Activated T-cell treated with anti-CD3 and anti-CD28 coated beads, Interleukin-2, amount 50 U/mL, for 48 hours (primary cell): ENCODE measurements around the gene CCNT1.
"Not testable (repeated sequence)": the region's sequence is repeated elsewhere in the genome, so short reads cannot be mapped to it uniquely, and the experiment has no call there.

ENCODE experiments used
- DNase-seq, 2 experiments: peaks; one replicate each; pipeline ENCODE4 v3.0.0-alpha.2; 2020

CCNT1 gene

DNA sequence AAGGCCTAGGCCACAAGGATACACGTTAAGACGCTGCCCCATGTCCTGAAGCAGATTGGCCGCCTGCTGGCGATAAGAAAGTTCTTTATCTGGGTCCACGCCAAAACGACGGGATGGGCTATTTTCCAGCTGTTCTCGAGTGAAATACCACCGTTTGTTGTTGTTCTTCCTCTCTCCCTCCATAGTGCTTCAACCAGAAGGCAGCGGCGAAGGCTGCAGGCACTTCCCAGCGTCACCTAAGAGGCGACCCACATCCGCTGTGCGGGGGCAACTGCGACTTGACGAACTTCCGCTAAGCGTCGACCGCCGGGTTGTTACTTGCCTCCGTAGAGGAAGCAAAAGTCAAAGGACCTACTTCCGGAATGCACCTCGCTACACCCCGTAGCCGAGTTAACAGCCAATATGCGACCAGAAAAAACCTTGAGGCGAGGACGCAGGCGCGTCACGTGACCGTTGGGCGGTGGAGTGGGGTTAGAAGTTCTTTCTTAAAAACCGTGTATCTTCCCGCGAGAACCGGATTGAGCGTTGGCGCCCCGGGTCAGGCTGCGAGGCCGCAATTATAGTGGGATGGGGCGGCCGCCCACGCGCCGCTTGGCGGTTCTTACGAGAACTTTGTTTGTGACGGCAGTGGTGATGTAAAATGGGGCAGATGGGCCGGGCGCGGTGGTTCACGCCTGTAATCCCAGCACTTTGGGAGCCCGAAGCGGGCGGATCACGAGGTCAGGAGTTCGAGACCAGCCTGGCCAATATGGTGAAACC, at the start of gene CCNT1:
TSS of gene CCNT1 (minus strand) at position 215 of the 759 bp plus-strand sequence. CDS start at position 183, 32 bp downstream.
- DNase-seq = peak; percentile 99

DNA sequence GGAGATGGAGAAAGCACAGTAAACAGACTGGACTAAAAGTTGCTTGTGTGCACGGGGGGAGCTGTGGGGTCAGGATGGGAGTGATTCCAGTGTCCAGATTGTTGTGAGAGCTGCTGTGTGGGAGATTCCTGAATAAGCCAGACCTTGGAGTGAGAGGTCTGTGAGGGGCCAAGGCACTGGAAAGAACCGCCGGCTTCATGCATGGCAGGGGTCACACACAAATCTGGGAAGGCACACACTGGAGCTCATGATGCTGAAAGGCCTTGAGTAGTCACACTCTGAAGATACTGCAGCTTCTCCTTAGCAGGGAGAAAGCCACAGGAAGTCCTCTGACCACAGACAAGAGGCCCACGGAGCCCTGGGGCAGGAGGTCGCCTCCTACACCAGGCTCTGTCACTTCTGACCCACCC, 49.3 kb upstream of the CCNT1 start:
- DNase-seq = peak; percentile 32 to 51

DNA sequence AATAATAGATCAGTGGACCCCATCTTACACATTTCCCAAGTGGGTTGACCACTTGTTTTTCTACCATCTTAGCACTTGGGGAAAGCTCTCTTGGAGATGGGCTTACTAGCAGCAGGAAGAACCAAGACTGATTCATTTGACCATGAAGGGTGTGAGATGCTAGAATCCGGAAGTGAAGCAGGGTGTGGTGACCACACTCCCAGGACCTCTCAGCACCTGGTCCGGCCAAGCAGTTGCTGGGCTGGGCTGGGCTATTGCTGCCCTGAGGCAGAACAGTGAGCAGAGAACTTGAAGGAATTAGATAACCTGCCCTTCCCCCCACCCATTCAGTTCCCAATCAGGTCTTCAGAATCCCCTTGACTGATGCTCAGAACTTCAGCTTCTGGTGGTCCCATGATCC, 48.0 kb upstream of the CCNT1 start:
- DNase-seq = no peak

DNA sequence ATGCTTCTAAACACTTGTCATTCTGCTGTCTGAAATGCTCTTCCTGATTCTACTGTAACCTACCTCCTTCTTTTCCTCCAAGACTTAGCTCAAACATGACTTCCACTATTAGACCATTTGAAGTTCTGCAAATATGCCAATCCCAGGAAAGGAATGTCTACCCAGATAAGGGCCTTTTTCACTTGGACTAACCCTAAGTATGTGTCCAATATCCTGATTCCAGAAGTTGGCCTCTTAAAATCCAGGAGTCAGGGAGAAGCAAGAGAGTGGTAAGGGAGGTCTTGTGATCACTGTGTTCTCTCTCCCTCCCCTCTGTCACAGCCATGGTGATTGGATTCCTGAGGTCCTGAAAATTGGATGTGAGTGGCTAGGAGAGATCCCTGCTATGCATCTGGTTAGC, 42.2 kb upstream of the CCNT1 start:
- no peak for DNase-seq

DNA sequence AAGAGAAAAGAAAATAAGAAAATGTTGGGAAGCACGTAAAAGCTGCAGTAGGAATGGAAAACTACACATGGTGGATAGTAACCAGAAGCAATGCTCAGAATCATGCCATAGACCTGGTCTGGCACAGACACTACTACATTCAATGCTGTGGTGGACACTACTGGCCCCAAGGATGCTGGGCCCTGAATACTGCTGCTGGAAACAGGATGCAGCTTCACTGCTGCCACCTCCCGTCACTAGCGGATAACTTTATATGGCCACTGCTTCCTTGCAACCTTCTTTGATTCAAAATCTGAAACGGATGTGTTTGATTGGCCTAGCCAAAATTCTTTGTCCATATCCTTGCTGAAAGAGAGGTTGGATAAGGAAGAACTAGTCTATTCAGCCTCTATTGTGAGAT, 41.7 kb upstream of the CCNT1 start:
- no peak for DNase-seq

DNA sequence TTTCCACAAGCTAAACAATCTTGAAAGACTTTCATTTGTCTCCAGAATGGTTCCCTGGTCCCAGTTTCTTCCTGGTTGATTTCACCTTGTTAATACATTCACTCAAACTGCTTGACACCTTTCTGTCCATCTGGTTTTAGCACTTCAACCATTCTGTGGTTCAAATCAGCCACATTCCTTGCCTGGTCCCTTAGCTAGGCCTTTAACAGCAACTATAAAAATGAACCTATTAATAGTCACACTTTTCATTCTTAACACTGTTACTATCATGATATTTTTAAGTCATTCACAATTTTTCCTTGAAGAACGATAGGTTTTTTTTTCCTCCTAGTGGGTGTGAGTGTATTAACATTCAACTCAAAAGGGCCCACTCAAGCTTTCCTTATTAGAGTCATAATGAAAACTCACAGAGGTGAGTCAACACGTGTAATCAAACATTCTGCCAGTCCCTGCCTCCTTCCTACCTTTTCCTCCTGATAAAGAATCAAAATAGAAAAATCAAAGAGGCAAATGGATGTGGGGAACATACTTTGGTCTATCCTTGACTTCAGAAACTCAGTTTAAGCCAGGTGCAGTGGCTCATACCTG, 34.4 kb upstream of the CCNT1 start:
- DNase-seq = no peak

DNA sequence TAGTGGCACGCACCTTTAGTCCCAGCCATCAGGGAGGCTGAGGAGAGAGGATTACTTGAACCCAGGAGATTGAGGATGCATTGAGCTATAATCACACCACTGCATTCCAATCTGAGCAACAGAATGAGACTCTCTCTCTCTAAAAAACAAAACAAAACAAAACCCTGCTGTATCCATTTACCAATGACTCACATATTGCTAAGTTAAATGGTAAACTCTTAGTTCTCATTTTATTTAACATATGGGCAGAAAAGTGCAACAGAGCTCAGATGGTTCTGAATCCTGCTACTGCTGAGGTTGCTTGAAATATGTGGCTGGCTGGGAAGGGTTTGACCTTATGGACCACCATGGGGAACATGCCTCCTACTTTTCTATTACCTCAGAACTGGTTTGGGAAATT, 33.7 kb upstream of the CCNT1 start:
- no peak for DNase-seq

DNA sequence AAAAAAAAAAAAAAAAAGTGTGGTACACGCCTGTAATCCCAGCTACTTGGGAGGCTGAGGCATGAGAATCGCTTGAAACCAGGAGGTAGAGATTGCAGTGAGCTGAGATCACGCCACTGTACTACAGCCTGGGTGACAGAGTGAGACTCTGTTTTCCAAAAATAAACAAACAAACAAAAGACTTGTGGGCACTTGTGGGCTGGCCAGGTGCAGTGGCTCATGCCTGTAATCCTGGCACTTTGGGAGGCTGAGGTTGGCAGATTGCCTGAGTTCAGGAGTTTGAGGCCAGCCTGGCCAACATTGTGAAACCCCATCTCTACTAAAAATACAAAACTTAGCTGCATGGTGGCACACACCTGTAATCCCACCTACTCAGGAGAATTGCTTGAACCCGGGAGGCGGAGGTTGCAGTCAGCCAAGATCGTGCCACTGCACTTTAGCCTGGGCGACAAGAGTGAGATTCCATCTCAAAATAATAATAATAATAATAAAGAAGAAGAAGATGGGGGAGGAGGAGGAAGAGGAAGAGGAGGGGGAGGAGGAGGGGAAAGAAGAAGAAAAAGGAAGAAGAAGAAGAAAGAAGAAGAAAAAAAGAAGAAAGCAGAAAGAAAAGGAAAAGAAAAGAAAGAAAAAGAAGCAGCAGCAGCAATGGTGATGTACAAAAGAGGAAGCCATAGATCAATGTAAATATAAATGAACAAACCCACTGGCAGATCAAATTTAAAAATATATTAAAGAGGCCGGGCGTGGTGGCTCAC, 27.9 kb upstream of the CCNT1 start:
- no peak for DNase-seq

DNA sequence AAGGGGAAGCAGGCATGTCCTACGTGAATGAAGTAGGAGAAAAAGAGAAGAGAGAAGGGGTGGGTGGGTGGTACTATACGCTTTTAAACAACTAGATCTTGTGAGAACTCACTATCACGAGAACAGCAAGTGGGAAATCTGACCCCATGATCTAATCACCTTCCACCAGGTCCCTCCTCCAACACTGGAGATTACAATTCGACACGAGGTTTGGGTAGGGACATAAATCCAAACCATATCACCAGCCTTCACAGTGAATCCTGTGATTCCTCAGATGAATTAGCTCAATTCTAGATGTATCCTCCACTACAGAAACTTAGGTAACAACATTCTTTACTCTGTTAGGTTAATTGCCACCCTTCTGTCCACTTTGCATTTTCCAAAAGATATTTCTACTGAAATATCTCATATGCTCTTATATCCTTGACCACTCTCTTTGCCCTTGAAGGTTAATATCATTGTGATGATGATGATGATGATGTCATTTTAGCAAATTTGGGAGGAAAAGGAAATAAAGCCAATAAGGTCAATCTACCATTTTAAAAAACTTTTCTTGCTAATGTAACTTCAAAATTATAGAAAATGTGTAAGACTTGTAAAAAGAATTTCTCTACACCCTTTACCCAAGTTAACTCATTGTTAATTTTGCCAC, 23.2 kb upstream of the CCNT1 start:
- DNase-seq = no peak

DNA sequence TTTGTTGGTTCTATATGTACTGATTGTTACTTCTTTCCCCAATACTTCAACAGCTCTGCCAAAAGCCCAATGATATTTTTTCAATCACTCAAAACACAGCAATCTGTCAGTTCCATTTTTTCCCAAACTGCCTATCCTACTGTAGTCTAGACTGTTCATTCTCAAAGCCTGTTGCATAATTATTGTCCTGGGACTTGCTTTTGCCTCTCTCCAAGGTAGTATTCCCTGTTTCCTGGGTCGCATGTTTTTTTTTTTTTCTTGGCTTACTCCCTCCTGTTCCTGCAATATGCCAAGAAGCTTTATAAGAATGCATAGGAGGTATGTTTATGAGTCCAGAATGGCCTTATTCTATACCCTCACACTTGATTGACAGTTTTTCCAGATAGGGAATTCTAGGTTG, 19.9 kb upstream of the CCNT1 start:
- DNase-seq = no peak

DNA sequence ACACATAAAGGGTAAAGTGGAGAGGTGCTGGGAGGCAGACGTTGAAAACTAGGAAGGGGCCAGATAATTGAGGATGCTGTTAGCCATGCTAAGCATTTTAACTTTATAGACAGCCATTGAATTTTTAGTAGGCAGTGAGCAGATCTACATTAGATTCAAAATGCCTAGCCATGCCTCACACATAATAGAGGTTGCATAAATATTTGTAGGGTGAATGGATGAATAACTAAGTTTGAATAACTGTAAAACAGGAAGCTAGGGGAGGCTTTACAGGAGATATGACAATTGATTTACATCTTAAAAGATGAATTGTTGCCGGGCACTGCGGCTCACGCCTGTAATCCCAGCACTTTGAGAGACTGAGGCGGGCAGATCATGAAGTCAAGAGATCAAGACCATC, 12.3 kb upstream of the CCNT1 start:
- DNase-seq = no peak

DNA sequence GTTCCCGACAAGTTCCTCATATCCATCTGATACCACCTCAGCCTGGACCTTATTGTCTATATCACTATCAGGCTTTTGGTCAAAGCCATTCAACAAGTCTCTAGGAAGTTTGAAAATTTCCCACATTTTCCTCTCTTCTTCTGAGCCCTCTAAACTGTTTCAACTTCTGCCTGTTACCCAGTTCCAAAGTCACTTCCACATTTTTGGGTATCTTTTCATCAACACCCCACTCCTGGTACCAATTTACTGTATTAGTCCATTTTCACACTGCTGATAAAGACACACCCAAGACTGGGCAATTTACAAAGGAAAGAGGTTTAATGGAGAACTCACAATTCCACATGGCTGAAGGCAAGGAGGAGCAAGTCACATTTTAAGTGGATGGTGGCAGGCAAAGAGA, 4.2 kb upstream of the CCNT1 start:
- not testable (repeated sequence) for DNase-seq

DNA sequence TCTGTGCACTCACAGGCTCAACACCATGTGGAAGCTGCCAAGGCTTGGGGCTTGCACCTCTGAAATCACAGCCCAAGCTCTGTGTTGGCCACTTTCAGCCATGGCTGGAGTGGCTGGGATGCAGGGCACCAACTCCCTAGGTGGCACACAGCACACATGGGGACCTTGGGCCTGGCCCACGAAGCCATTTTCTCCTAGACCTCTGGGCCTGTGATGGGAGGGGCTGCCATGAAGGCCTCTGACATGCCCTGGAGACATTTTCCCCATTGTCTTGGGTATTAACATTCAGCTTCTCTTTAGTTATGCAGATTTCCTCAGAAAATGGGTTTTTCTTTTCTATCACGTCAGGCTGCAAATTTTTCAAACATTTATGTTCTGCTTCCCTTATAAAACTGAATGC, 3.7 kb upstream of the CCNT1 start:
- not testable (repeated sequence) for DNase-seq

DNA sequence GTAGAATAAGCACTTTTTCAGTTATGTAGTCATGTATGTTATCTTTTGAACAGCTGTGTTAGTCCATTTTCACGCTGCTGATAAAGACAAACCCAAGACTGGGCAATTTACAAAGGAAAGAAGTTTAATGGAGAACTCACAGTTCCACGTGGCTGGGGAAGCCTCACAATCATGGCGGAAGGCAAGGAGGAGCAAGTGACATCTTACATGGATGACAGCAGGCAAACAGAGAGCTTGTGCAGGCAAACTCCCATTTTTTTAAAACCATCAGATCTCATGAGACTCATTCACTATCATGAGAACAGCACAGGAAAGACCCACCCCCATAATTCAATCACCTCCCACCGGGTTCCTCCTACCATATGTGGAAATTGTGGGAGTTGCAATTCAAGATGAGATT, 2.5 kb upstream of the CCNT1 start:
- not testable (repeated sequence) for DNase-seq

DNA sequence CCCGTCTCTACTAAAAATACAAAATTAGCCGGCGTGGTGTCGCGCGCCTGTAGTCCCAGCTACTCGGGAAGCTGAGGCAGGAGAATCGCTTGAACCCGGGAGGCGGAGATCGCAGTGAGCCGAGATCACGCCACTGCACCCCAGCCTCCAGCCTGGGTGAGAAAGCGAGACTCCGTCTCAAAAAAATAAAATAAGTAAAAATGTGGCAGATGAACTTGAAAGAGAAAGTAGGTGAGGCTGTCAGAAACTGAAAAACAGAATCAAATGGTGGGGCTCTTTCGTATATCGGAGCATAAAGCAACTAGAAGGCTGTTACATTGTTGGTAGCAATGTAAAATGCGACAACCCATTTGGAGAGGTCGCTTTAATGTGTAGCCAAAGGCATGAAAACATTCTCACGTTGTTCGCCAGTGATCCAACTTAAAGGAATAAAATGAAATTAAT, 767 bp upstream of the CCNT1 start:
- DNase-seq = no peak

DNA sequence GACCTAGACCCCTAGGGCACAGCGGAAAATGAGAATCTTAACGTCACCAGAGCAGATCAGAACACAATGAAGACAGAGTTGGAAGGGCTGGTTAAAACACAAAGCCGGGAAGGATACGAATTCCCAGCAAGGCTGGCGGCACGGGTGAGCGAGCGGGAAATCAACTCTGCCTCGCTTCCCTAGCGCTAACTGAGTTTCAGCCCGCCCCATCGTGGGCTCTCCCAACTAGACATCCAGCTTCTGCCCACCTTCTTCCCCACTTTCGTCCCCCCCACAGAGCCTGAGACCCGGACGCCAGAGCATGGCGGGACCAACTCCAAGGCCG, 377 bp downstream of the CCNT1 start:
- no peak for DNase-seq

DNA sequence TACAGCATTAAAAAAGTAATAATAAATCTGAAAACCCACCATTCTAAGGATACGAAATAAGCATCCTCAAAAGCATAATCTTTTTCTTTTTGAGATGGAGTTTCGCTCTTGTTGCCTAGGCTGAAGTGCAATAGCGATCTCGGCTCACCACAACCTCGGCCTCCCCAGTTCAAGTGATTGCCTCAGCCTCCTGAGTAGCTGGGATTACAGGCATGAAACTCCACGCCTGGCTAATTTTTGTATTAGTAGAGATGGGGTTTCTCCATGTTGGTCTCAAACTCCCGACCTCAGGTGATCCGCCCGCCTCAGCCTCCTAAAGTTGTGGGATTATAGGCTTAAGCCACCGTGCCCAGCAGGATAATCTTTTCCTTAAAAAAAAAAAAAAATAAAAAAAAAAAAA, 4.3 kb downstream of the CCNT1 start:
- DNase-seq = no peak

DNA sequence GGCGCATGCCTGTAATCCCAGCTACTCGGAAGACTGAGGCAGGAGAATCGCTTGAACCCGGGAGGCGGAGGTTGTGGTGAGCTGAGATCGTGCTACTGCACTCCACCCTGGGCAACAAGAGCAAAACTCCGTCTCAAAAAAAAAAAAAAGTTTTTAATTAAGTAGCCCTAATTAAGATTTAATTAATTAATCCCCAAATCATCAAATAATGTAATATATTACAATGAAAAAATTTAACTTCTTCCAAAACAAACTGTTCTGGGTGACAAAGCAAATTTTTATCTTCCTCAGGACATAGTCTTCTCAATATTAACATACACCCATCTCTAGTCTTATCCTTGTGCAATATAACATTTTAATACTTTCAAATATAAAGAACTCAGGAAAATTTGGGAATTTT, 17.7 kb downstream of the CCNT1 start:
- not testable (repeated sequence) for DNase-seq

DNA sequence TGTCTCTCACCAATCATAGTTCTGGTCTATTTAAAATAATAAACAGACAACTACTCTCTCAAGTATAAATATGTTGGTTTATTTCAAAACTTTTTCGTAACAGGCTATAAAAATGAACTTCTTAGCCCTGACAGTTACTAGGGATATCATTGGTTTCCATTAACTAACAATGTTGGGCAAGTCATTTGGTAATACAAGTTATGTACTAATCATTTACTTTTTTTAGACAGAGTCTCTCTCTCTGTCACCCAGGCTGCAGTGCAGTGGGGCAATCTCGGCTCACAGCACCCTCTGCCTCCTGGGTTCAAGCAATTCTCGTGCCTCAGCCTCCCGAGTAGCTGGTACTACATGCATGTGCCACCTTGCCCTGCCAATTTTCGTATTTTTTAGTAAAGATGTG, 19.9 kb downstream of the CCNT1 start:
- DNase-seq = no peak

DNA sequence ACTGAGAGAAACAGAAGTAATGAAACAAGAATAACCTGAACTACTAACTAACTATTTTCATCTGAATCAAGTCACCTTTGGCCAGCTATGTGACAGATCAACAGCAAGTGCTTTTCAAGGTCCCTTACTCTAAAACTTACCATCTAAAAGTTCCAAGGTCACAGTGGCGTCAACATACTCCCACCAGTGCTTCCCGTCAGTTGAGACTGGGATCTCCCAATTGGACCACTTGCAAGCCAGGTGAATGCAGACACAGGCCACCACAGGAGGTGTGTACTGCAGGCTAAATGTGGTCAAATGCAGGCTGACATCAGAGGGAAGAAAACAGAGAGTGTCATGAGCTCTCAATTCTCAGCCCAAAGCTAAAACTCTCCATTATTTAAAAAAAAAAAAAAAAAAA, 20.6 kb downstream of the CCNT1 start:
- no peak for DNase-seq

DNA sequence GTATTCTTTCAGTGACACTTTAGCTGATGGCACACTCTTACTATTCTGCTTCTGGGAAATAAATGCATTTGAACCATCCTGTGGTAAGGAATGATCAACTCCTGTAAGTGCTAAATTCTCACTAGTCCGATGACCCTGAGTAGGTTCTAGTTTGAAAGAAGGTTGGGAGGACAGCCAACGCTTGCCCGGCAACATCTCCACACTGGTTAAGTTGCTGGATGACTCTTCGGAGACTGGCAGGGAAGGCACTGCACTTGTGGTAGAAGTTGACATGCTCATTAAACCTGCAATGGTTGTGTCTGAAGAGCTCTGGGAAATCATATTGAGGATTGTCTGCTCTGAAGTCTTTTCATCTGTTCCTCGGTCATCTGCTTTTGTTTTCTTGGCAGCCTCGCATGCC, 22.5 kb downstream of the CCNT1 start:
- no peak for DNase-seq

DNA sequence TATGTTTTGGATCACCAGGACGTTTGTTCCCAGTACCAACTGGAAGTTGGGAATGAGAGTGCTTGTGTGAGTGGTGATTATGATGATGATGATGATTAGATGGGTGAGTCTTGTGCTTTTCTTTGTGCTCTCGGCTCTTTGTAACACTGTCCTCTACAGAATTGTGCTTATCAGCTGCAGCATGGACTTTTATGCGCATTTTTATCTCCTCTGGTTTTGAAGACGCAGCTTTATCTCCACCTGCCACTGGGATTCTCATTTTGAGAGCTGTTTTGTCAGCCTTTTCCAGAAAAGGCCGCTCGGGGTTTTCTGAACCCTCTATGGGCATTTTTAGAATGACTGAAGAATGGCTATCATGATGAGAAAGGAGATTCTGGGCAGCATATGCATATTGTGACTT, 22.9 kb downstream of the CCNT1 start:
- DNase-seq = no peak

DNA sequence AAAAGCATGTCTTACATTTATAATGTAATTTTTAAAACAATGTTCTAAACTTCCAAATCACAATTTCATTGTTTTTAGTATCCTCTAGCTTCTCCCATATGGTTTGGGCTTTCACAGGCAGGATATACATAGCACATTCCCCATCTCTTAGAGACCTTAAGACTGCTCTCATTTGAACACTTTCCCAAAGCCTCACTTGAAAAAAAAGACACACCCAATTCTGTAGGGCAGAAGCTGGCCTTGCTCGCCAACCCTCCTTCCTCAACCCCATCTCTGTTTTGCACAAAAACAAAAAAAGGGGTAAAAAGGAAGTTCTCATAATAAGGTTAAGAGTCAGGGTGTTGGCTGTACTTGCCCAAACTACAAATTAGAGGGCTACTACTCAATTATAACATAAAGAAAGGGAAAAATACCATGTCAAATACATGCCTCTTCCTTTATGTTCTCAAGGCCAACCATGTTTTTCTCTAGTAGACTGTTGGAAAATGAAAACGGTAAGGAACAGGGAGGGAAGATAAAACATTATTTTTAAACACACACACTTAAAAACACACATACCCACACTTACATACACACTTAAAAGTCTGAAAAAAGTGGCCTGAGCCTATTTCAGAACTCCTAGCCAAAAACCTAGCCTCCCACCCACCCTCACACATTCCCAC, 24.6 kb downstream of the CCNT1 start:
- DNase-seq = no peak
